Thyroid gland (tissue), 4 donors: ENCODE measurements around the gene FAM240A.

Experiments
- POLR2A ChIP-seq, 2 donors: fragments of 450-650 bp; IDR thresholded peaks; one replicate each; pipeline ENCODE4 v1.6.1; 2017; ENCODE audit warnings: antibody characterized with exemption in 2 of 2, mild to moderate bottlenecking in 2 of 2, moderate library complexity in 1 of 2
- TF ChIP-seq, protein P1 (sequence below), 6 experiments: fragments of 200-600 bp in 3 of 6; fragments of 450-650 bp in 3 of 6; sonication (generic) in 3 of 6; IDR thresholded peaks; one replicate each; pipeline ENCODE4 v1.5.1; 2016 to 2019; ENCODE audit warnings: antibody characterized with exemption in 6 of 6, mild to moderate bottlenecking in 2 of 6, inconsistent platforms in 1 of 6, moderate library complexity in 1 of 6

GRCh38 chr3:46664188-46664970 lies 52.1 kb downstream of the FAM240A start:
- TF ChIP-seq, protein P1, sequence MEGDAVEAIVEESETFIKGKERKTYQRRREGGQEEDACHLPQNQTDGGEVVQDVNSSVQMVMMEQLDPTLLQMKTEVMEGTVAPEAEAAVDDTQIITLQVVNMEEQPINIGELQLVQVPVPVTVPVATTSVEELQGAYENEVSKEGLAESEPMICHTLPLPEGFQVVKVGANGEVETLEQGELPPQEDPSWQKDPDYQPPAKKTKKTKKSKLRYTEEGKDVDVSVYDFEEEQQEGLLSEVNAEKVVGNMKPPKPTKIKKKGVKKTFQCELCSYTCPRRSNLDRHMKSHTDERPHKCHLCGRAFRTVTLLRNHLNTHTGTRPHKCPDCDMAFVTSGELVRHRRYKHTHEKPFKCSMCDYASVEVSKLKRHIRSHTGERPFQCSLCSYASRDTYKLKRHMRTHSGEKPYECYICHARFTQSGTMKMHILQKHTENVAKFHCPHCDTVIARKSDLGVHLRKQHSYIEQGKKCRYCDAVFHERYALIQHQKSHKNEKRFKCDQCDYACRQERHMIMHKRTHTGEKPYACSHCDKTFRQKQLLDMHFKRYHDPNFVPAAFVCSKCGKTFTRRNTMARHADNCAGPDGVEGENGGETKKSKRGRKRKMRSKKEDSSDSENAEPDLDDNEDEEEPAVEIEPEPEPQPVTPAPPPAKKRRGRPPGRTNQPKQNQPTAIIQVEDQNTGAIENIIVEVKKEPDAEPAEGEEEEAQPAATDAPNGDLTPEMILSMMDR (IDR thresholded peaks at IDR 0.05), result no peak
- TF ChIP-seq POLR2A (IDR thresholded peaks at IDR 0.05), result no peak
